Medulla oblongata (tissue), 1 donor: ENCODE measurements around the gene TTC39B.

Experiments
- DNase-seq: peaks from one replicate; pipeline ENCODE4 v3.0.0-alpha.2; 2015; ENCODE audit errors: extremely low spot score

Gene TTC39B

GRCh38 chr9:15135164-15135792, 171.7 kb downstream of the TTC39B start:
- peak; percentile 82 for DNase-seq

- no peak for DNase-seq
These were observed 173.5 kb downstream of the TTC39B start for GRCh38 chr9:15133488-15133887.

DNA sequence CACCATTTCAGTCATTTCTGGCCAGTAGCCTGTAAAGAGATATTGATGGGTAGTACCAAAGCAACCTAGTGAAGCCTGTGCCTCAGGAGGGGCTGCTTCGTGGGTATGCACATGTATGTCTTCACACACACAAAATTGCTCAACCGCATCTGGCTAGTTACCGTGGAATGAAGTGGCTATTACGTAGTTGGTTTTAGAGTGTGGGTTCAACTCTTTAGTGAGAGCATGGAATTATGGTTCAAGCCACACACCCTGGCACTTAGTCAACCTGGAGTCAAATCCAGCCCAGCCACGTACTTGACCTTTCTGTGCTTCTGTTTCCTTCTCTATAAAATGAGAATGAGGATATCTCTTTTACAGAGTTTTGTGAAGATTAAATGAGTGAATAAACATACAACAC, 174.9 kb downstream of the TTC39B start:
- DNase-seq = no peak

- no peak for DNase-seq
These were observed 175.9 kb downstream of the TTC39B start for GRCh38 chr9:15131094-15131493.

DNA sequence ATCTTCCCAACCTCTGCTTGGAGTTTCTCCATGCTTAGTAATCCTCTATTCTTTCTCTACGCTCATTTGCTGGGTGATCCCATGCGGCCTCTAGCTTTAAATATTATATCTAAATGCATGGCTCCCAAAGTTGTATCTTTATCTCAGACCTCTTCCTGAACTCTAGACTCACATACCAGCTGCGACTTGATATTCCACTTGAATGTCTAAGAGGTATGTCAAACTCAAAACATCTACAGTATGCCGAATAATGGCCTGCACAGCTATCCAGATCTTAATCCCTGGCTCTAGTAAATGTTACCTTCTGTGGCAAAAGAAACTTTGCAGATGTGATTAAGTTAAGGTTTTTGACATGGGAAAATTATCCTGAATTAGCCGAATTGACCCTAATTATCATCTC, 179.2 kb downstream of the TTC39B start:
- DNase-seq = no peak

DNA sequence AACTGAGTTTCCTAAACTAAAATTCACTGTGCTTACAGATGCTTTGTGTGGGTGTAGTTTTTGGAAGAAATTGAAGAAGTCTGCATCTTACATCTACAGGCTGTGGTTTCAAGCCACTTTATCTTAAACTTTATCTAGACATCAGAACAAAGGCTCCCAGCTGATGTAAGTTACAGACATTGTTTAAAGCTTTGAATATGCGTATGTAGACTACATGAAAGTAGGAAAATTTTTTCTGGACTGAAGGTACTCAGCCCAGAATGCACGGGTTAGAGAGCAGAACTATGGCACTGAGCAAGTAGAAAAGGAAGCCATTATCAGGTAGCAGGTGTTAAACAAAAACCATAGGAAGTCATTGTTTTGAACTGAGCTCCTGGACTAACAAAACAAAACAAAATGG, 185.4 kb downstream of the TTC39B start:
- no peak for DNase-seq

- DNase-seq = no peak
These were observed 190.9 kb downstream of the TTC39B start for GRCh38 chr9:15116130-15116580.

- no peak for DNase-seq
These were observed 191.3 kb downstream of the TTC39B start for GRCh38 chr9:15115702-15116101.

DNA sequence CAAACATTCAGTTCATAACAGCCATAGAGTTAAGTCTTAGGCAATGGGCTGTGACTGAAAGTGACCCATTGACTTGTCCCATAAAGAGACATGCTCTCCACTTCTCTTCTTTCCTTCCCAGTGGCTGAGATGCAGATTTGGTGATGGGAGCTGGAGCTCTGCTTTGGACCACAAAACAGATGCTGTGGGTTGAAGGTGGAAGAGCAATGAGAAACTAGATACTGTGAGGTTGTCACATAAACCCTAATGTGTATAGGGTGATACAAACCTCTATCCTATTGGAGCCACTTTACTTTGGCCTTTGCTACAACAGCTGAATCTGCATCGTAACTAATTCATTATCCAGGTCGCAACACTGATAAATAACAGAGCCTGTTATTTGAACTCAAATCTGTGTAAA, 192.0 kb downstream of the TTC39B start:
- no peak for DNase-seq
